Measurements from ENCODE around the gene MTCL3.

- TF ChIP-seq EGR1 (IDR thresholded peaks at IDR 0.05; ENCODE audit: low read depth in 2 of 2) (no peak), JUND (IDR thresholded peaks at IDR 0.05) (no peak)
Observed at GRCh38 chr6:127496471-127496870, 22.7 kb downstream of the MTCL3 start.
